ENCODE data around the gene SERPINI2.

SERPINI2 gene

DNA sequence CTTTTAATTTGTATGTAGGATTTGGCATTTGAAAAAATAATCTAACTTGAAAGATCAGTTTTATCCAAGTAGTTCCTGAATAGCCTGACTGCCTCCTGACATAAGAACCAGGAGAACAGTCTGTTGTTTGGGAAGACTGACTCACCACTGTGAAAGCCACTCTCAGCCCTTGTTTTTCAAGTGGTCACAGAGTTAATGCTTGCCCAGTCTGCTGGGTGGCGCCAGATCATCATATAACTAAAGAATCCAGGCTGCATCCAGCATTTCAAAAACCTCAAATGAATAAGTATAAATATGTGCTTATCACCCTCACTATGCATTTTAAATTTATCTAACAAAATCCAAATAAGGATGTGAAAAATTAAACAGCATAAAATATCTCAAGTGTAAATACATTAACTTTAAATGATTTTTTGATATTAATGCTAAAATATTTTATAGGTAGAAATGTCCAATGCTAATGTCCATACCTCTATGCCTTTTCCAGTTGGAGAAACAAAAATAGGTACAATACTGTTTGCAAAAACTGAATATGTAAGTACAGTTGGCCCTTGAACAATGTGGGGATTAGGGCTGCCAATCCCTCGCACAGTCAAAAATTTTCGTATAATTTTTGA is 66.9 kb downstream of the SERPINI2 start:
- H3K4me1 Mint-ChIP-seq = no peaks in the 10 kb centered on the region
- CTCF ChIA-PET = interaction anchor here (0.6 kb wide), 1 partner anchor 276 kb away, joined by 6 read pairs; no protein-coding TSS in a partner anchor
- DNase-seq = no peak
- no peaks in the 10 kb centered on the region for H3K36me3 Mint-ChIP-seq
- H3K27me3 Mint-ChIP-seq = no peaks in the 10 kb centered on the region
- no peak overlapping the region for H3K27ac Mint-ChIP-seq
- H3K9me3 Mint-ChIP-seq = no peaks in the 10 kb centered on the region
- H3K4me3 Mint-ChIP-seq = no peak overlapping the region

DNA sequence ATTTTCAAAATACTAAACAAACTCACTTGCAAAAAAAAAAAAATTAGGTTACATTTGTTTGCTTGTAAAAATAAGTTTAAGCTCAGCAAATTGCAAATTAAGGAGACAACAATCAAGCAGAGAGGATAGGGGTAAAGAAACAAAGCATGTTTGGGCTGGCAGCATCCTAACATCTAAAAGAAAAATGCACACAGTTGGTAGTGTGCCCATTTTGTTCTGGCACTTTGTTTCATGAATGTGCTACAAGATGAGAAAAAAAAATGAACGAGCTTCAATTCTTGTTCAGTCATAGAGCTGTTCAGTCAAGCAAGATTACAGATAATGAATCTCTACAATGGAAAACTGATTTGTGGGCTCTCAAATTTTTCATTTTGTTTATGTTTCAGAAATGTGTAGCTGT is 76.0 kb downstream of the SERPINI2 start:
- no peaks in the 10 kb centered on the region for H3K9me3 Mint-ChIP-seq
- no peak for DNase-seq
- H3K27ac Mint-ChIP-seq = no peak overlapping the region
- H3K36me3 Mint-ChIP-seq = no peaks in the 10 kb centered on the region
- H3K4me1 Mint-ChIP-seq = no peaks in the 10 kb centered on the region
- H3K27me3 Mint-ChIP-seq = no peaks in the 10 kb centered on the region
- no peak overlapping the region for H3K4me3 Mint-ChIP-seq
- CTCF ChIA-PET = interaction anchor here (1.5 kb wide), 1 partner anchor 17 kb away, joined by 5 read pairs; the partner anchor contains the start of gene ZBBX

DNA sequence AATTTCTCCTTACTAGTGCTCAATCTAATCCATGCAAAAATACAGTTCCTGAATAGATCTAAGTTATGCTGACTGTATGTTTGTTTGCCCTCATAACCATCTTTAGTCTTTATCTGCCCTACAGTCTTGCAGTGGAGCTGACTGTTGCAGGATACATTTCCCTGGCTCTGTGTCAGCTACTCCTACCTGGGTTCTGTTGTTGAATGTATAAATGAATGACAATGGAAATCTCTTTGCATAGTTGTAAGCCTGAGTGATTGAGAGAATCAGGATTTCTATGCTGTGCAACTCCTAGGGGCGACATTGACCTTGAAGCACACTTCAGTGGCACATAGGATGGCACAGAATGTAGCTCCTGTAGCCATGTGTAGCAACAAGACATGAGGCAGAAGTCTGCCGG is 77.8 kb downstream of the SERPINI2 start:
- CTCF ChIA-PET = interaction anchor here (0.5 kb wide), 1 partner anchor 74 kb away, joined by 3 read pairs; no protein-coding TSS in a partner anchor
- no peak overlapping the region for H3K27ac Mint-ChIP-seq
- H3K9me3 Mint-ChIP-seq = no peaks in the 10 kb centered on the region
- no peaks in the 10 kb centered on the region for H3K4me1 Mint-ChIP-seq
- no peaks in the 10 kb centered on the region for H3K27me3 Mint-ChIP-seq
- DNase-seq = no peak
- H3K36me3 Mint-ChIP-seq = no peaks in the 10 kb centered on the region
- H3K4me3 Mint-ChIP-seq = no peak overlapping the region

DNA sequence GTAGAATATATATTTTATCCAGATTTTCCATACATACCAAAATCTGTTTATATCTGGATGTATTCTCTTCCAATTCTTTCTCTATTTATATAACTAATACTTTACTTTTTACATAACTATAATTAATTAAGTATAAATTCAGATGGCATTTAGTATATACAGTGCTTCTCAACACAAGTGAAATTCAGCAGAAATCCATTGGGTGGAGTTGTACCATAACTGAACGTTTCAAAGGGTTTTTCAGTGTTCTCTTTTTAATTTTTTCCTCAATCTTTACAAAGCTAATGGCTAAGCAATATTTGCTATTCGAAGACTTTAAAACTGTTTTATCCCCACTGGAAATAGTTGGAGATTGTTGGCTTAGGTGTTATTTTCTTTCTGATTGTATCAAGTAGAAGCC is 79.8 kb downstream of the SERPINI2 start:
- H3K9me3 Mint-ChIP-seq = no peaks in the 10 kb centered on the region
- no peak for DNase-seq

More for the DNA sequence above, 79.8 kb downstream of the SERPINI2 start:
- Mint-ChIP-seq H3K27me3 (no peaks in the 10 kb centered on the region), H3K36me3 (no peaks in the 10 kb centered on the region), H3K4me1 (no peaks in the 10 kb centered on the region), H3K4me3 (no peak overlapping the region), H3K27ac (no peak overlapping the region)
- CTCF ChIA-PET = no interaction called here

Measured in activated naive CD4-positive, alpha-beta T cell treated with anti-CD3 and anti-CD28 coated beads, Interleukin-2, amount 10 ng/mL, durations not matched to agents 7 days and 5 days (primary cell).